ENCODE measurements around the gene TM2D1.
"Not testable (repeated sequence)": the region's sequence is repeated elsewhere in the genome, so short reads cannot be mapped to it uniquely, and the experiment has no call there.

Gene TM2D1

DNA sequence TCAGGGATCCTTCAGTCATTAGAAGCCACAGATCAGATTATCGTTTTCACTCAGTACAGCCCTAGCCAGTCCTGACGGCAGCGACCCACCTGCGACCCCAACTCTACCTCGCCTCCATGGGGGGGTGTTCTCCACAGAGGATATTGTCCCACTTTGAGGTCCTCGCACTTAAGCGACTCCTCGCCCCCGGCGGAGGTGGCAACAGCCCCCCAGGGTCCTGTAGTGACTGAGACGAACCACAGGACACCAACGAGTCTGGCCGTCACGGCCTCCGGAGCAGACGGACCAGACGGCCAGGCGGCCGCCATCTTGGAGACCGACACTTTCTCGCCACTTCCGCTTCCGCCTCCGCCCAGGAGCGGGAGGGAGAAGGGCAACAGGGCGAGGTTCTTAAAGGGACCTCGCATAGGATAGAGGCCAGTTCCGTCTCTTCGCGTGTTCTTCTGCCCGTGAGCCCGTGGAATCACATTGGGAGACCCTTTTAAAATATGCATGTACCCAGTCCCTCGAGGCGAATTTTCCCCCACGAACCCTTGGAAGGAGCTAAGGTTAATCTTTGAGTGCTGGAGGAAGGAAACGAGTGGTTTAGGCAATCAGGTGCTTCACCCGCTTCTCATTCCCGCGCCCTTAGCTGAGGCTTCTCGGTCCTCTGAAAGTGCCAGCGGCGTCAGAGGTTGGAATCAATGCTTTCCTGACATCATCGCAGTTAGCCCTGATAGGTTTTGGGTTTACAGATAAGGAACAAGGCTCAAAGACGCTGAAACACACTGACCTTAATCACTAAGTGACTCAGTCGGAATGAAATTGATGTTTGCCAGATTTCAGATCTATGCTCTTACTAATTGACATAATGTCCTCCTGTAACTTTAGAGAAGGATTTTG lies at the start of gene TM2D1:
Gene TM2D1 (minus strand): TSS at position 329 of the 882 bp plus-strand sequence. CDS start 21 bp downstream, at position 308.
- peak; percentile 80 for DNase-seq

- DNase-seq: no peak
Observed at GRCh38 chr1:61770131-61770530, 45.2 kb upstream of the TM2D1 start.

DNA sequence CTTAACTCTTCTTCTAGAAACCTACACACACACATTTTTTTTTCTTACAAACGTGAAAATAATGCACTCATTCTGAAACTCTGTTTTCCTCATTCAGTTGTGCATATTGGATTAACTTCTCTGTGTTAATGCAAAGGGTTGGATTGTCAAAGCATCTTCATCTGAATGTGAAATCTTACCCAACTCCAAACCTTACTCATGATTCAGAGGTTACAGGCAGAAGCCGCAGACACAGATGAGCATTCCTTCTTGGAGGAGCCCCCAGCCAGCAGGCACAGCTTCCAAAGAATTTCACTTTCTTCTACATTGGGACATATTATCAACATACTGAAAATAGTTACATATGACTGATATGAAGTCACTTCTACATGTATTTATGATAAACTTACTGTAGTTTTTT lies 33.0 kb upstream of the TM2D1 start:
- no peak for DNase-seq

DNA sequence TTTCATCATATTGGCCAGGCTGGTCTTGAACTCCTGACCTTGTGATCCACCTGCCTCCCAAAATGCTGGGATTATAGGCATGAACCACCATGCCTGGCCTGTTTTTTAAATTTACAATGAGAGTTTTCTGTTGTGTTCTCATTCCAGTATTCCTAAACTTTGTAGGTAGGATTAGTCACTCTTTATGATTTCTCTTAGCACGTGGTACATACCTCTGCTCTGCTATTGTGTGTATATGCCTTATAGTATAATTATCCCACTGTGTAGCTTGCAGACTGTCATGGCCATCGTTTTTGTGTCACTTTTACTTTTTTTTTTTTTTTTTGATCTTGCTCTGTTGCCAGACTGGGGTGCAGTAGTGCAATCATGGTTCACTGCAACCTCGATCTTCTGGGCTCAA lies 31.8 kb upstream of the TM2D1 start:
- no peak for DNase-seq

GRCh38 chr1:61754545-61754944 lies 29.6 kb upstream of the TM2D1 start:
- no peak for DNase-seq

GRCh38 chr1:61753998-61754508 lies 29.1 kb upstream of the TM2D1 start:
- no peak for DNase-seq

DNA sequence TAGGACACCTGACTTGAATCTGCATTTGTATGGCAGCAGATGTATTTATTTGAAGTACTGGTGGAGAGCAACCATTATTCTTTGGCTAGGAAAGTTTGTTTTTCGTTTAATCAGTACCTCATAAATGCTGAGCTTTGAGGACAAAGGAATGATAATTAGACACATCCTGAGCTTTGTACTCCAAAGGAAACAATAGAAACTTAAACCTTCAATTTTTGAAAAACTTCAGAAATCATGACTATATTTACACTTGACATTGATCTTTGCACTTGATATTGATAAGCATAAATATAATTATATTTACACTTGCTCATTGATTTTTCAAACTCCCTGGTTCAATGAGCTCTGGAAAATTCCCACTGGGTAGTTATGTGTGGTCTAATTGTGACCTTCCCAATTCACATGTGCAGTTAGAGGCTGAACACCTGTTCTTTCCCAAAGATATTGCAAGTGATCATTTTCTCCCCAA lies 28.0 kb upstream of the TM2D1 start:
- no peak for DNase-seq

DNA sequence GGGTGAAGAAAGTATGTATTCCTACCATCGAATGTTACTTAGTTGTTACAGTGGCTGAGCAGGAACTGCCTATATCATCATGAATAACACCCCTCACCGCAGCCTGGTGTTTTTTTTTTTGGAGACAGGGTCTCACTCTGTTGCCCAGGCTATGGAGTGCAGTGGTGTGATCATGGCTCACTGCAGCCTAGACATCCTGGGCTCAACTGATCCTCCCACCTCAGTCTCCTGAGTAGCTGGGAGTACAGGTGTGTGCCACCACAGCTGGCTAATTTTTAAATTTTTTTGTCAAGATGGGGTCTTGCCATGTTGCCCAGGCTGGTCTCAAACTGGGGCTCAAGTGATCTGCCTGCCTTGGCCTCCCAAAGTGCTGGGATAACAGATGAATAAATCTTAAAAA lies 24.6 kb upstream of the TM2D1 start:
- DNase-seq: no peak

GRCh38 chr1:61748566-61748965 lies 23.6 kb upstream of the TM2D1 start:
- DNase-seq: no peak

- DNase-seq: no peak
Observed at GRCh38 chr1:61746813-61747212, 21.9 kb upstream of the TM2D1 start.

GRCh38 chr1:61743716-61744580 lies 19.0 kb upstream of the TM2D1 start:
- no peak for DNase-seq

GRCh38 chr1:61743431-61743705 lies 18.4 kb upstream of the TM2D1 start:
- no peak for DNase-seq

DNA sequence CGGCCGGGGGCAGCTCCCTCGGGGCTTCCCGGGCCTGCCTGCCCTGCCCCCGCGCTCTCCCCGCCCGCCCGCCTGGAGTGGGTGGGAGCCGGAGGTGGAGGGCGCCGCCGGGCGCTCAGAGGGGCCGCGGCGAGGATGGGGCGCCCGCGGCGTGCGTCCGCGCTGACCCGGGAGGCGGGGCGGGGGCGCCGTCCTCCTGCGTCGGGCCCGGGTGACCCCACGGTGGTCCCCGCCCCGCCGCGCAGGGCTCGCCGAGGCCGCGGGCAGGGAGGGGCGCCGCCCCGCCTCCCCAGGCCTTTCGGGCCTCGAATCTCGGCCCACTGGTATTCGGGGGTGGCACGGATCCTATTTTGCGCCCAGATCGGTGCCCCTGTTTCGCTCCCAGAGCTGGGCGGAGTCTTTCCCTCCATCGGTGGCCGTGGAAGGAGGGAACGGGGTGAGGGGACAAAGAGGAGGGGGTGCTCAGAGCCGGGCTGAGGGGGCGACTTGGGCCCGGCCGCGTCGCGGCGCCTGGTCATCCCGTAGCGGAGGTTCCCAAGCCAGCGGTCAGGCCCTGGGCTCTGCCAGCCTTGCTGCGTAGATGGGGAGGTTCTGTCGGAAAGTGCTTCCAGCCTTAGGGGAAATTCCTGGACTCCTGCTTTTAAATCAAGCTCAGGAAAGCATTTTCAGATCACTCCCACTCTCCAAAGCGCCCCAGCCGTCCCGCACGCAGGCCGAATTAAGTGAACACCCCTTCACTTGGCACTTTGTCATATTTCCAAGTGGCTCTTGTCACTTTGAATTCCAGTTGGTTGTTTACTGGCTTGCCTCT lies 17.9 kb upstream of the TM2D1 start:
- no peak for DNase-seq

DNA sequence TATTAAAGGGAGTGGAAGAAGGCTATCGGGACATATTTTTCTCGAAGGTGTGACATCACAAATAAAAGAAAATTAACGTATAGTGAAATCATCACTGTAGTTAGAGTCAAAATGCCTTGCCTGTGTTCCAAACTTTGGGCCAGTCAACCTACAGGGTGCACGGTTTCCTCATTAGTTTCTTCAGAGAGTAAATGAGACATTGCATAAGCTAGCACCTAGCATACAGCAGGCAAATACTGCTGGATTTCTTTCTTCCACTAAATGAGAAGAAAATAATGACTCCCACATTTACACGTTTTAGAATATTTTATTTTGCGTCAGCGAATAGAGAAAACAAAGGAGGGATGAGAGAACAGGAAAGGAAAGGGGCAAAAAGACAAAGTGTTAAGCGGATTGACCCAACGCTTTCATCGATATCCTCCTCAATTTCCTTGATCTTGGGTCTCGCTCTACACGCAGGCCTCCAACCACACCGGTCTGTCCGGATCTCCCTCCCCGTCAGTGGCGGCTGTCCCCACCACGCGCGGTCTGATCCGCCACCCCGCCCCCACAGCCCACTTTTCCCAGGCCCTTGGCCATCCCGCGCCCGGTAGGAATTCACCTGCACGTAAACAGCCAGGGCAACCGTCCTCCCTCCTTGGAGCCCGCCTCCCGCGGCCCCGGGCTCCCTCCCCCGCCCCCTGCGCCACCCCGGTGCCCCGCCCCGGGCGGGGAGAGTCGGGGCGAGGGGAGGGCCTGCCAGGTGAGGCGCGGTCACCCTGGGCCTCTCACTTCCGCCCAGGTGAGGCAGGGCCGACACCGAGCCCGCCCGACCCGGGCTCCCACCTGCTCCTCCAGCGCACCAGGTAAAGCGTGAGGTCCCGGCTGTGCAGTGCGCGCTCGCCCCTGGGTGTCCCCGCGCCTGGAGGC lies 17.0 kb upstream of the TM2D1 start, which contains the start of gene PATJ:
Gene PATJ (plus strand): TSS at position 770 of the 909 bp plus-strand sequence. CDS start 20,413 bp downstream, outside the sequence.
- no peak for DNase-seq

GRCh38 chr1:61740751-61741700 lies 16.1 kb upstream of the TM2D1 start:
- DNase-seq: no peak

- no peak for DNase-seq
Observed at GRCh38 chr1:61732726-61733125, 7.8 kb upstream of the TM2D1 start.

- not testable (repeated sequence) for DNase-seq
Observed at GRCh38 chr1:61730679-61731078, 5.7 kb upstream of the TM2D1 start.

DNA sequence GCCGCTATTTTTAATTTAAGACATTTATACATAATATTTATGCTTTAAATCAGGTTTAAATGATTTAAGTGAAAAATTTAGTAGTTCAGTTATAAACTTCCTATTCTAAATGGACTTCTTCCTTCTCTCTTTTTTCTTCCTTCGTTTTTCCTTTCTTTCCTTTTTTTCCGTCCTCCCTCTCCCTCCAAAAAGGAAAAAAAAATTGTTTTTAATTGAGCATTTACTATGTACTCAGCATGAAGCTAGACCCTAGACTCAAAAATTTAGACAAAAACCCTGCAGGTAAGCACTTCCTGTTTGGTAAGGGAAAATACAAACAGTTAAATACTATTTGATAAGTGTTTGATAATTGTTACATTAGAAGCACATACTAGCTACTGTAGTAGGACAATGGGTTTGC lies 2.6 kb upstream of the TM2D1 start:
- no peak for DNase-seq

GRCh38 chr1:61724506-61724812 lies 482 bp downstream of the TM2D1 start:
- DNase-seq: no peak

GRCh38 chr1:61718996-61719663 lies 5.8 kb downstream of the TM2D1 start:
- DNase-seq: not testable (repeated sequence)
